HepG2 (cell line): ENCODE results near the gene ATP6V1C2. TPM values are rescaled to one million over a fixed set of nuclear protein-coding genes. Genes with fewer than 3 reads are reported as not detected.
A peak's percentile ranks its signal among the peaks of the same experiment; 100 is the strongest.

Source experiments
- ATRX ChIP-seq: sonication (generic); formaldehyde crosslinking; IDR thresholded peaks from 2 replicates; pipeline ENCODE4 v1.4.0; 2020; ENCODE audit warnings: missing genetic modification reagents, borderline replicate concordance
- BHLHE40 ChIP-seq: IDR thresholded peaks from 2 replicates; pipeline ENCODE4 v1.6.1; 2011; ENCODE audit warnings: low read length, improper control_type of control experiment
- DZIP1 ChIP-seq: sonication (generic); formaldehyde crosslinking; IDR thresholded peaks from 2 replicates; pipeline ENCODE4 v1.5.0; 2020; ENCODE audit warnings: mild to moderate bottlenecking, missing genetic modification reagents
- FOXK1 ChIP-seq: sonication (generic); formaldehyde crosslinking; IDR thresholded peaks from 2 replicates; pipeline ENCODE4 v1.4.0; 2020; ENCODE audit warnings: low read depth, missing genetic modification reagents, borderline replicate concordance
- HDAC6 ChIP-seq: fragments of 200-600 bp; sonication (generic); IDR thresholded peaks from 2 replicates; pipeline ENCODE4 v1.7.0; 2017; ENCODE audit warnings: mild to moderate bottlenecking, antibody characterized with exemption, low read length, low read depth
- NRL ChIP-seq: sonication (generic); formaldehyde crosslinking; IDR thresholded peaks from 2 replicates; pipeline ENCODE4 v1.5.0; 2020; ENCODE audit warnings: missing genetic modification reagents, mild to moderate bottlenecking, moderate library complexity, borderline replicate concordance
- PRMT3 ChIP-seq: sonication (generic); formaldehyde crosslinking; IDR thresholded peaks from 2 replicates; pipeline ENCODE4 v1.8.1; 2022; ENCODE audit warnings: low read depth, mild to moderate bottlenecking, moderate library complexity, missing genetic modification reagents, borderline replicate concordance
- SETDB1 ChIP-seq: sonication (generic); formaldehyde crosslinking; IDR thresholded peaks from 2 replicates; pipeline ENCODE4 v1.5.1; 2020; ENCODE audit warnings: missing genetic modification reagents, mild to moderate bottlenecking, borderline replicate concordance
- YY1 ChIP-seq: IDR thresholded peaks from 2 replicates; pipeline ENCODE4 v1.6.1; 2011; ENCODE audit warnings: low read length, low read depth, moderate library complexity, mild to moderate bottlenecking; ENCODE audit not compliant: insufficient read depth, insufficient replicate concordance
- ZBTB7B ChIP-seq: sonication (generic); formaldehyde crosslinking; IDR thresholded peaks from 2 replicates; pipeline ENCODE4 v1.4.0; 2020; ENCODE audit warnings: missing genetic modification reagents
- ZIK1 ChIP-seq: sonication (generic); formaldehyde crosslinking; IDR thresholded peaks from 2 replicates; pipeline ENCODE4 v1.5.0; 2020; ENCODE audit warnings: mild to moderate bottlenecking, low read depth, missing genetic modification reagents, borderline replicate concordance
- ZNF224 ChIP-seq: sonication (generic); formaldehyde crosslinking; IDR thresholded peaks from 2 replicates; pipeline ENCODE4 v1.5.0; 2020; ENCODE audit warnings: mild to moderate bottlenecking, missing genetic modification reagents
- ZNF274 ChIP-seq: sonication (generic); formaldehyde crosslinking; IDR thresholded peaks from 2 replicates; pipeline ENCODE4 v1.5.1; 2020; ENCODE audit warnings: mild to moderate bottlenecking, missing genetic modification reagents
- ZNF292 ChIP-seq: sonication (generic); formaldehyde crosslinking; IDR thresholded peaks from 2 replicates; pipeline ENCODE4 v1.8.1; 2022; ENCODE audit warnings: mild to moderate bottlenecking, low read depth, missing genetic modification reagents, borderline replicate concordance
- ZNF333 ChIP-seq: sonication (generic); formaldehyde crosslinking; IDR thresholded peaks from 2 replicates; pipeline ENCODE4 v1.4.0; 2020; ENCODE audit warnings: mild to moderate bottlenecking, missing genetic modification reagents, borderline replicate concordance
- ZNF598 ChIP-seq: sonication (generic); formaldehyde crosslinking; IDR thresholded peaks from 2 replicates; pipeline ENCODE4 v1.5.1; 2020; ENCODE audit warnings: mild to moderate bottlenecking, missing genetic modification reagents, borderline replicate concordance
- ZSCAN20 ChIP-seq: sonication (generic); formaldehyde crosslinking; IDR thresholded peaks from 2 replicates; pipeline ENCODE4 v1.4.0; 2020; ENCODE audit warnings: missing genetic modification reagents, mild to moderate bottlenecking, borderline replicate concordance
- ZSCAN31 ChIP-seq: sonication (generic); formaldehyde crosslinking; IDR thresholded peaks from 2 replicates; pipeline ENCODE4 v1.5.0; 2020; ENCODE audit warnings: low read depth, mild to moderate bottlenecking, missing genetic modification reagents
- polyA plus RNA-seq, 8 experiments: library from polyadenylated mRNA; depleted of rRNA in 3 of 8; stranded (reverse) in 7 of 8; unstranded in 1 of 8; fragments of >200 nt; fragmentation: Illumina TruSeq in 4 of 8; extraction: Trizol in 4 of 8; gene quantifications; 2 replicates each; pipeline versions ENCODE4 v1.2.1 to v1.2.3, GENCODE V29; 2011 to 2016; ENCODE audit warnings: low read depth in 4 of 8, missing spikeins in 1 of 8, mixed read lengths in 1 of 8; ENCODE audit not compliant: insufficient read depth in 1 of 8
- total RNA-seq, 5 experiments: library from RNA; depleted of rRNA; stranded (reverse); fragments of >200 nt; fragmentation: Illumina TruSeq; extraction: Trizol; gene quantifications; 2 replicates each; pipeline ENCODE4 v1.2.3, GENCODE V29; 2016; ENCODE audit warnings: low read depth in 1 of 5
- TF ChIP-seq, protein P1 (sequence below): sonication (generic); formaldehyde crosslinking; IDR thresholded peaks from 2 replicates; pipeline ENCODE4 v1.9.0; 2021; ENCODE audit warnings: missing genetic modification reagents, borderline replicate concordance
- TF ChIP-seq, protein P2 (sequence below): sonication (generic); formaldehyde crosslinking; IDR thresholded peaks from 2 replicates; pipeline ENCODE4 v1.9.0; 2021; ENCODE audit warnings: missing genetic modification reagents, mild to moderate bottlenecking, borderline replicate concordance
- TF ChIP-seq, protein P3 (sequence below): sonication (generic); formaldehyde crosslinking; conservative IDR thresholded peaks from 2 replicates; pipeline ENCODE4 v1.8.0; 2022; ENCODE audit warnings: mild to moderate bottlenecking, moderate library complexity, missing genetic modification reagents

ATP6V1C2 gene
- total and polyA plus RNA-seq, 2 of the 13 experiments (the other 11 are each of a cell fraction or from before 2014, with no cell fraction given), result 0.04 to 0.29 TPM

GRCh38 chr2:10812362-10813162 is 91.1 kb downstream of the ATP6V1C2 start, which contains the start of gene PDIA6 (continued):
- TF ChIP-seq, protein P1, sequence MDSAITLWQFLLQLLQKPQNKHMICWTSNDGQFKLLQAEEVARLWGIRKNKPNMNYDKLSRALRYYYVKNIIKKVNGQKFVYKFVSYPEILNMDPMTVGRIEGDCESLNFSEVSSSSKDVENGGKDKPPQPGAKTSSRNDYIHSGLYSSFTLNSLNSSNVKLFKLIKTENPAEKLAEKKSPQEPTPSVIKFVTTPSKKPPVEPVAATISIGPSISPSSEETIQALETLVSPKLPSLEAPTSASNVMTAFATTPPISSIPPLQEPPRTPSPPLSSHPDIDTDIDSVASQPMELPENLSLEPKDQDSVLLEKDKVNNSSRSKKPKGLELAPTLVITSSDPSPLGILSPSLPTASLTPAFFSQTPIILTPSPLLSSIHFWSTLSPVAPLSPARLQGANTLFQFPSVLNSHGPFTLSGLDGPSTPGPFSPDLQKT (CRISPR knock-in tag), result no peak
- peak; percentile 62; the same call in 1 of the 2 replicates for TF ChIP-seq ZSCAN31 (CRISPR knock-in tag)
- TF ChIP-seq BHLHE40, result no peak
- peak; percentile 44; the same call in 1 of the 2 replicates for TF ChIP-seq ZNF333 (CRISPR knock-in tag)
- TF ChIP-seq FOXK1, result no peak; the same call in 1 of the 2 replicates
- TF ChIP-seq ZIK1 (CRISPR knock-in tag), result peak; percentile 70; the same call in 1 of the 2 replicates
- TF ChIP-seq HDAC6, result no peak
- TF ChIP-seq ZNF224 (CRISPR knock-in tag), result no peak
- no peak for TF ChIP-seq ZNF274 (CRISPR knock-in tag)
- TF ChIP-seq ZNF292 (CRISPR knock-in tag), result no peak
- TF ChIP-seq, protein P2, sequence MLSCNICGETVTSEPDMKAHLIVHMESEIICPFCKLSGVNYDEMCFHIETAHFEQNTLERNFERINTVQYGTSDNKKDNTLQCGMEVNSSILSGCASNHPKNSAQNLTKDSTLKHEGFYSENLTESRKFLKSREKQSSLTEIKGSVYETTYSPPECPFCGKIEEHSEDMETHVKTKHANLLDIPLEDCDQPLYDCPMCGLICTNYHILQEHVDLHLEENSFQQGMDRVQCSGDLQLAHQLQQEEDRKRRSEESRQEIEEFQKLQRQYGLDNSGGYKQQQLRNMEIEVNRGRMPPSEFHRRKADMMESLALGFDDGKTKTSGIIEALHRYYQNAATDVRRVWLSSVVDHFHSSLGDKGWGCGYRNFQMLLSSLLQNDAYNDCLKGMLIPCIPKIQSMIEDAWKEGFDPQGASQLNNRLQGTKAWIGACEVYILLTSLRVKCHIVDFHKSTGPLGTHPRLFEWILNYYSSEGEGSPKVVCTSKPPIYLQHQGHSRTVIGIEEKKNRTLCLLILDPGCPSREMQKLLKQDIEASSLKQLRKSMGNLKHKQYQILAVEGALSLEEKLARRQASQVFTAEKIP (CRISPR knock-in tag), result no peak
- TF ChIP-seq, protein P3, sequence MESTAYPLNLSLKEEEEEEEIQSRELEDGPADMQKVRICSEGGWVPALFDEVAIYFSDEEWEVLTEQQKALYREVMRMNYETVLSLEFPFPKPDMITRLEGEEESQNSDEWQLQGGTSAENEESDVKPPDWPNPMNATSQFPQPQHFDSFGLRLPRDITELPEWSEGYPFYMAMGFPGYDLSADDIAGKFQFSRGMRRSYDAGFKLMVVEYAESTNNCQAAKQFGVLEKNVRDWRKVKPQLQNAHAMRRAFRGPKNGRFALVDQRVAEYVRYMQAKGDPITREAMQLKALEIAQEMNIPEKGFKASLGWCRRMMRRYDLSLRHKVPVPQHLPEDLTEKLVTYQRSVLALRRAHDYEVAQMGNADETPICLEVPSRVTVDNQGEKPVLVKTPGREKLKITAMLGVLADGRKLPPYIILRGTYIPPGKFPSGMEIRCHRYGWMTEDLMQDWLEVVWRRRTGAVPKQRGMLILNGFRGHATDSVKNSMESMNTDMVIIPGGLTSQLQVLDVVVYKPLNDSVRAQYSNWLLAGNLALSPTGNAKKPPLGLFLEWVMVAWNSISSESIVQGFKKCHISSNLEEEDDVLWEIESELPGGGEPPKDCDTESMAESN (CRISPR knock-in tag), result peak; percentile 76
- no peak for TF ChIP-seq NRL (CRISPR knock-in tag)
- TF ChIP-seq ZBTB7B (CRISPR knock-in tag), result no peak; the same call in 1 of the 2 replicates
- TF ChIP-seq DZIP1 (CRISPR knock-in tag), result 0 out of 2 replicates have a peak, but pooled peaks have one; percentile 2
- peak; percentile 25; the same call in 1 of the 2 replicates for TF ChIP-seq ZSCAN20 (CRISPR knock-in tag)
- TF ChIP-seq ATRX (CRISPR knock-in tag), result no peak
- TF ChIP-seq SETDB1 (CRISPR knock-in tag), result no peak
- TF ChIP-seq PRMT3, result peak; percentile 72; the same call in 1 of the 2 replicates
- TF ChIP-seq YY1, result peak; percentile 82
- TF ChIP-seq ZNF598 (CRISPR knock-in tag), result no peak
